MM.1S (cell line): ENCODE results near the gene TSPAN15.

Experiments
- DNase-seq: peaks from one replicate; pipeline ENCODE4 v3.0.0-alpha.2; 2015
- H2AFZ ChIP-seq: fragments of 300-600 bp; sonication (generic); 2 replicates; pipeline ENCODE4 v1.6.0; 2016; ENCODE audit warnings: antibody characterized with exemption, low read length
- H3F3A ChIP-seq: fragments of 300-600 bp; sonication (generic); 2 replicates; pipeline ENCODE4 v1.6.1; 2016; ENCODE audit warnings: mild to moderate bottlenecking, antibody characterized with exemption, low read length, moderate library complexity, mixed read lengths; ENCODE audit not compliant: insufficient read depth
- H3K27ac ChIP-seq: fragments of 300-600 bp; sonication (generic); 2 replicates; pipeline ENCODE4 v1.5.1; 2016; ENCODE audit warnings: mild to moderate bottlenecking, low read length
- H3K27me3 ChIP-seq: fragments of 300-600 bp; sonication (generic); replicated peaks from 2 replicates; pipeline ENCODE4 v1.6.0; 2016; ENCODE audit warnings: low read length; ENCODE audit not compliant: insufficient read depth
- H3K36me3 ChIP-seq: fragments of 300-600 bp; sonication (generic); replicated peaks from 2 replicates; pipeline ENCODE4 v1.6.1; 2016; ENCODE audit warnings: mild to moderate bottlenecking, low read length, mixed read lengths; ENCODE audit not compliant: insufficient read depth
- H3K4me1 ChIP-seq: fragments of 300-600 bp; sonication (generic); 2 replicates; pipeline ENCODE4 v1.6.1; 2016; ENCODE audit warnings: low read length, mixed read lengths
- H3K4me2 ChIP-seq: fragments of 300-600 bp; sonication (generic); 2 replicates; pipeline ENCODE4 v1.6.0; 2016; ENCODE audit warnings: low read depth, low read length
- H3K4me3 ChIP-seq: fragments of 300-600 bp; sonication (generic); 2 replicates; pipeline ENCODE4 v1.5.1; 2016; ENCODE audit warnings: low read length, mixed read lengths
- H3K79me2 ChIP-seq: fragments of 300-600 bp; sonication (generic); 2 replicates; pipeline ENCODE4 v1.6.1; 2016; ENCODE audit warnings: mixed run types, low read length, mixed read lengths
- H3K9ac ChIP-seq: fragments of 300-600 bp; sonication (generic); 2 replicates; pipeline ENCODE4 v1.6.1; 2016; ENCODE audit warnings: low read length, mixed read lengths
- H3K9me2 ChIP-seq: fragments of 300-600 bp; sonication (generic); replicated peaks from 2 replicates; pipeline ENCODE4 v1.6.1; 2016; ENCODE audit warnings: mild to moderate bottlenecking, low read length, mixed read lengths; ENCODE audit not compliant: insufficient read depth
- H3K9me3 ChIP-seq: fragments of 300-600 bp; sonication (generic); replicated peaks from 2 replicates; pipeline ENCODE4 v1.6.1; 2016; ENCODE audit warnings: mild to moderate bottlenecking, low read length, mixed read lengths; ENCODE audit not compliant: insufficient read depth
- H4K20me1 ChIP-seq: fragments of 300-600 bp; sonication (generic); 2 replicates; pipeline ENCODE4 v1.6.1; 2016; ENCODE audit warnings: mild to moderate bottlenecking, low read length, moderate library complexity, mixed read lengths; ENCODE audit not compliant: insufficient read depth
- CTCF ChIP-seq: fragments of 300-600 bp; sonication (generic); IDR thresholded peaks from 2 replicates; pipeline ENCODE4 v1.5.1; 2016; ENCODE audit warnings: antibody characterized with exemption, low read length, mixed read lengths
- EZH2 ChIP-seq: fragments of 300-600 bp; sonication (generic); optimal IDR thresholded peaks from 2 replicates; pipeline ENCODE3; 2017; ENCODE audit warnings: low read depth, mild to moderate bottlenecking, antibody characterized with exemption, low read length, mixed read lengths
- EZH2phosphoT487 ChIP-seq: fragments of 300-600 bp; sonication (generic); IDR thresholded peaks from 2 replicates; pipeline ENCODE4 v1.6.1; 2018; ENCODE audit warnings: antibody characterized with exemption, low read length

Gene TSPAN15

GRCh38 chr10:69468751-69469089 lies 17.5 kb downstream of the TSPAN15 start:
- Histone ChIP-seq H2AFZ (no peak overlapping the region), H4K20me1 (no peaks in the 10 kb centered on the region), H3K9me3 (no peaks in the 10 kb centered on the region), H3K27ac (no peak overlapping the region), H3K36me3 (no peaks in the 10 kb centered on the region), H3K27me3 (no peaks in the 10 kb centered on the region), H3K4me1 (no peaks in the 10 kb centered on the region), H3F3A (no peaks in the 10 kb centered on the region), H3K4me3 (no peak overlapping the region), H3K9me2 (no peaks in the 10 kb centered on the region), H3K79me2 (no peaks in the 10 kb centered on the region), H3K4me2 (no peak overlapping the region), H3K9ac (no peak overlapping the region)
- TF ChIP-seq EZH2phosphoT487 = no peak
- TF ChIP-seq CTCF = no peak
- no peak for TF ChIP-seq EZH2
- no peak for DNase-seq

- H3K79me2 ChIP-seq = no peaks in the 10 kb centered on the region
- H3K27ac ChIP-seq = no peak overlapping the region
- no peak for TF ChIP-seq EZH2
- no peak for TF ChIP-seq EZH2phosphoT487
- TF ChIP-seq CTCF = no peak
- no peaks in the 10 kb centered on the region for H3K9me3 ChIP-seq
- H3K9me2 ChIP-seq = no peaks in the 10 kb centered on the region
- no peak overlapping the region for H3K4me2 ChIP-seq
- H3K4me1 ChIP-seq = no peaks in the 10 kb centered on the region
- H3K36me3 ChIP-seq = no peaks in the 10 kb centered on the region
- no peak overlapping the region for H2AFZ ChIP-seq
- no peaks in the 10 kb centered on the region for H4K20me1 ChIP-seq
- H3K4me3 ChIP-seq = no peak overlapping the region
- no peak overlapping the region for H3K9ac ChIP-seq
- H3K27me3 ChIP-seq = no peaks in the 10 kb centered on the region
- H3F3A ChIP-seq = no peaks in the 10 kb centered on the region
- DNase-seq = no peak
These were observed 18.7 kb downstream of the TSPAN15 start for GRCh38 chr10:69469976-69470375.

- H3K9me2 ChIP-seq = no peaks in the 10 kb centered on the region
- no peaks in the 10 kb centered on the region for H3K79me2 ChIP-seq
- H3K4me2 ChIP-seq = no peak overlapping the region
- no peaks in the 10 kb centered on the region for H4K20me1 ChIP-seq
- H2AFZ ChIP-seq = no peak overlapping the region
- H3K4me3 ChIP-seq = no peak overlapping the region
- H3K9me3 ChIP-seq = no peaks in the 10 kb centered on the region
- no peak for TF ChIP-seq EZH2phosphoT487
- H3F3A ChIP-seq = no peaks in the 10 kb centered on the region
- no peaks in the 10 kb centered on the region for H3K27me3 ChIP-seq
- H3K27ac ChIP-seq = no peak overlapping the region
- no peaks in the 10 kb centered on the region for H3K4me1 ChIP-seq
- no peaks in the 10 kb centered on the region for H3K36me3 ChIP-seq
- H3K9ac ChIP-seq = no peak overlapping the region
- no peak for DNase-seq
These were observed 19.5 kb downstream of the TSPAN15 start for GRCh38 chr10:69470463-69471384.

- no peak for DNase-seq
- Histone ChIP-seq H3K9ac (no peak overlapping the region), H3K27me3 (0 out of 2 replicates have a peak, but pooled peaks cover 4% of the 10 kb centered on the region), H3K9me2 (no peaks in the 10 kb centered on the region), H4K20me1 (no peaks in the 10 kb centered on the region), H3K79me2 (no peaks in the 10 kb centered on the region), H2AFZ (no peak overlapping the region), H3K36me3 (no peaks in the 10 kb centered on the region), H3K4me2 (no peak overlapping the region), H3K27ac (no peak overlapping the region), H3K4me1 (no peaks in the 10 kb centered on the region), H3F3A (no peaks in the 10 kb centered on the region), H3K9me3 (no peaks in the 10 kb centered on the region), H3K4me3 (no peak overlapping the region)
- TF ChIP-seq CTCF = no peak
- TF ChIP-seq EZH2 = no peak
- no peak for TF ChIP-seq EZH2phosphoT487
These were observed 20.9 kb downstream of the TSPAN15 start for GRCh38 chr10:69472142-69472541.
